ENCODE results near the gene DUSP28.

DUSP28 gene

DNA sequence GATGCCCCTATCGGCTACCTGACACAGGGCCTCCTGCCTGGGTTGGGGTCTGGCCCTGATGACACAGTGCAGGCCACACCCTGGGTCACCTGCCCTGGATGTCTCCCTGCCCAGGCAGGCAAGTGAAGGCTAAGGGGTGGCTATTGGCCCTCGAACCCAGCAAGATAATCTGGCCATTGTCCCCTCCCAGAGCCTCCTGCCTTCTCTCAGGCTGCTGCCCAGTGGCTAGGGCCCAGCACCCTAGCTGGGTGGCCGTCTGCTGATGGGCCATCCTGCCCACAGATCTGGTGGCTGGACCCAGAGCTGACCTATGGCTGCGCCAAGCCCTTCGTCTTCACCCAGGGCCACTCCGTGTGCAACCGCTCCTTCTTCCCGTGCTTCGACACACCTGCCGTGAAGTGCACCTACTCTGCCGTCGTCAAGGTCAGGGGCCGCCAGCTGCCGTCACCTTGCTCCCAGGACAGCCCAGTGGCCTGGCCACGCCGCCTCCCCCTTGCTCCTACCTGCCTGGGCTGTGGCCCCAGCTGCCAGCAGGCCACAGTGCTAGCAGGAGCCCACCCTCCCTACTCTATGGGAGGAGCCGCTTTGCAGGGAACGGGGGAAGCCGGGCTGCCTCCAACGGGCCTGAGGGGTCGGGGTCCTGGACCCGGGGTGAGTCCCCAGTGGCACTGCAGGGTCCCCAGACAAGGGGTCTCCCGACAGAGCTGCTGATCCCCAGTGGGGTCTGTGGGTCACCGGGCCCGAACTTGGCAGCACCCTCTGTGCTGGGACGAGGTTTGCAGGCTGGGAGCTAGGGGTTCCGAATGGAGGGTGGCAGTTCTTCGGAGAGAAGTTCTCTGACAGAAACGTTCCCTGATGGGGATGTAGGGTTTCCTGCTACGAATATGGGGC lies 12.2 kb downstream of the DUSP28 start:
- DNase-seq (ENCODE audit: low read depth in 2 of 2): no peak

DNA sequence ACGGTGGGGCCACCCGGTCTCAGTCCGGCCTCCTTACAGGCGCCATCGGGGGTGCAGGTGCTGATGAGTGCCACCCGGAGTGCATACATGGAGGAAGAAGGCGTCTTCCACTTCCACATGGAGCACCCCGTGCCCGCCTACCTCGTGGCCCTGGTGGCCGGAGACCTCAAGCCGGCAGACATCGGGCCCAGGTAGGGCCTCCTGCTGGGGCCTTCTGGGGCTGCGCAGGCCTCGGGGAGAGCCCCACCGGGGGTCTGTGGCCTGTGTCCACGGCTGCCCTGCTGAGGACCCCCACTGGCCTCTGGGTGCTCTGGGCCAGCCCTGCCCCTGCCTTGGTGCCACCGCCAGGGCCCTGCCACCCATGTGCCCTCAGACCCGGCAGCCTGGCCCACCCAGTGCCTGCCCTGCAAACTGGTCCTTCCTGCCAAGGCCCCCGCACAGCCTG lies 12.9 kb downstream of the DUSP28 start:
- DNase-seq (ENCODE audit: low read depth in 2 of 2): no peak

DNA sequence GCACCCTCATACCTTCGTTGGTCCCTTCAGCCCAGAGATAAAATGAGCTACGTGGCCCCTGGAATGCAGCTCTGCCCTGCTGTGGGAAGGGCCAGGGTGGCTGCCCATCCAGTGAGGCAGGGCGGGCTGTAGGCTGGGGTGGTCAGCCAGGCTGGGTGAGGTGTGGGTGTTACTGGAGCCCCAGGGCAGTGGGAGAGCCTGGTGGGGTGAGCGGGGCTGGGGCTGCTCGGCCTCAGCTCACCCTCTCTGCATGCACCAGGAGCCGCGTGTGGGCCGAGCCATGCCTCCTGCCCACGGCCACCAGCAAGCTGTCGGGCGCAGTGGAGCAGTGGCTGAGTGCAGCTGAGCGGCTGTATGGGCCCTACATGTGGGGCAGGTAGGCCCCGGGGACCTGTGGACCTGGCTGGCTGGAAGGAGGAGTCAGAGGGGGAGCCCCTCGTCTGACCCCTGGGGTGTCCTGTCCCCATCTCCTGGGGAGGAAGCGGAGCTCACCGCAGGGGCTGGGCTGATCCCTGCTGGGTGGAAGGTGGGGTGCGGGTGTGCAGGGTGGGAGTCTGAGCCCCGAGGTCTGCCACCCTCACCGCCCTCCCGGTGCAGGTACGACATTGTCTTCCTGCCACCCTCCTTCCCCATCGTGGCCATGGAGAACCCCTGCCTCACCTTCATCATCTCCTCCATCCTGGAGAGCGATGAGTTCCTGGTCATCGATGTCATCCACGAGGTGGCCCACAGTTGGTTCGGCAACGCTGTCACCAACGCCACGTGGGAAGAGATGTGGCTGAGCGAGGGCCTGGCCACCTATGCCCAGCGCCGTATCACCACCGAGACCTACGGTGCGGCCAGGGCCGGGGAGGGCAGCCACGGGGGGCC lies 13.6 kb downstream of the DUSP28 start:
- no peak for DNase-seq (ENCODE audit: low read depth in 2 of 2)

DNA sequence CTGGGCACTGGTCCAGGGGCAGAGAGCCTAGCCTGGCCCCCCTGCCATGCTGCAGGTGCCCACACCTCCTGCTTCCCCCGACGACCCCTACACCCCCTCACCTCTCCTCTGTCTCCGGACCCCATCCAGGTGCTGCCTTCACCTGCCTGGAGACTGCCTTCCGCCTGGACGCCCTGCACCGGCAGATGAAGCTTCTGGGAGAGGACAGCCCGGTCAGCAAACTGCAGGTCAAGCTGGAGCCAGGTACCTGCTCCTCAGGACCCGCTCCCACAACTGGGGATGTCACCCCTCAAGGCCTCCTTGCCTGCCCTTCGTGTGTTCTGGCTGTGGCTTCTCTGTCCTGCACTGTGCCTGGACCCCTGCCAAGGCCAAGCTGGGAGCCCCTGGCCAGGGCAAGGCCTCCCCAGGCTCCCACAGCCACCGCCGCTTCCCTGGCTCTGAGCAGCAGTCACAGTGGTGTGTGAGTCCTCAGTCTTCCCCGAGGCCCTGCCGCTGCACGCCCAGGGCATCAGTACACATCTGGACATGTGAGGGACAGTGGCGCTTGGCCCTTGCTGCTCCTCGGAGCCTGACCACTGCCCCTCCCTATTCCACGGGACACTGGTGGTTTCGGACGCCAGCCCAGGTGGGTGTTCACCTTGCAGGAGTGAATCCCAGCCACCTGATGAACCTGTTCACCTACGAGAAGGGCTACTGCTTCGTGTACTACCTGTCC lies 14.4 kb downstream of the DUSP28 start:
- DNase-seq (ENCODE audit: low read depth in 2 of 2): no peak

DNA sequence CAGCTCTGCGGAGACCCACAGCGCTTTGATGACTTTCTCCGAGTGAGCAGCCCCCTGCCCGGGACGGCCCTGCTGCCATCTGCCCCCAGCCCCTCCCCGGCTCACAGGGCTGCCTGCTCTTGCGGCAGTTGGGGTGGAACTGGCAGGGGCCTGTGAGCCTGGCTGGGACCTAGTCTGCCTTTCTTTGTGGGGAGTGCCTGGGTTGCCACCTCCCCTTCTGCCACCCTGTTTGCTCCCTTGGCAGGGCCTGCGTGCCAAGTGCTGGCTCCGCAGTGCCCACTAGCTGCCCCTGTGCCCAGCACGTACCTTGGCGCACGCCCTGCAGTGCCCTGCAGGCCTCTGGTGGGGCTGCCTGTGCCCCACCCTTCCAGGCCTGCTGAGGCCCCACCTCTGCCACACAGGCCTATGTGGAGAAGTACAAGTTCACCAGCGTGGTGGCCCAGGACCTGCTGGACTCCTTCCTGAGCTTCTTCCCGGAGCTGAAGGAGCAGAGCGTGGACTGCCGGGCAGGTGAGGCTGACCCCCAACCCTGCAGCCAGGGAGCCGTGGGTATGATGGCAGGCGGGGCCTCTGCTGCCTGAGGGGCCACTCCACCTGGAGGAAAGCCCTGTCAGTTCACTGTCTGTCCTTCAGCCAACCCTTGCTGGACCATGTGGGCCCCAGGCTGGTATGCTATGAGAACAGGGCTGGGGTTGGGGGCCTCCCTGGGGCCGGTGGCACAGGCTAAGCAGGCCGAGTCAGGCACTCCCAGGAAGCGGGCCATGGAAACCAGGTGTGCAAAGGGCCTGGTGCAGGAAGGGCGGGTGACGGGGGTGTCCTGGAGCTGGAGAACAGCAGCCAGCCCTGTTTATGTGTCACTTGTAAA lies 15.2 kb downstream of the DUSP28 start:
- no peak for DNase-seq (ENCODE audit: low read depth in 2 of 2)

DNA sequence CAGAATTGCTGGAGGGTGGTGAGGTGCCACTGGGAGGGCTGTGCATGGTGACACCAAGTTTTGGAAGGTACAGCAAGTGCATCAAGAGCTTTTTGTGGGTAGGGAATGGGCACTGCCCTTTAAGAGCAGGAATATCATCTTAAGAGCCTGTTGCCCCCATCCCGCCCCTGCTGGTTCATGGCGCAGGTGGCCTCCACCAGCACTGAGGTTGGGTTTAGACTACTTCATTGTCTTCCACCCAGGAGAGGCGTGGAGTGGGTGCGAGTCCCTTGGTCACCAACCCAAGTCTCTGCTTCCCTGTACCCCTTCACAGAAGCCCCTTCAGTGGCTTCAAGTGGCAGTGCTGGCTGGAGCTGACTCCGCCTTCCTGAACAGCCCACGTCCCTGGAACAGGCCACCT lies 15.9 kb downstream of the DUSP28 start:
- DNase-seq (ENCODE audit: low read depth in 2 of 2): no peak

DNA sequence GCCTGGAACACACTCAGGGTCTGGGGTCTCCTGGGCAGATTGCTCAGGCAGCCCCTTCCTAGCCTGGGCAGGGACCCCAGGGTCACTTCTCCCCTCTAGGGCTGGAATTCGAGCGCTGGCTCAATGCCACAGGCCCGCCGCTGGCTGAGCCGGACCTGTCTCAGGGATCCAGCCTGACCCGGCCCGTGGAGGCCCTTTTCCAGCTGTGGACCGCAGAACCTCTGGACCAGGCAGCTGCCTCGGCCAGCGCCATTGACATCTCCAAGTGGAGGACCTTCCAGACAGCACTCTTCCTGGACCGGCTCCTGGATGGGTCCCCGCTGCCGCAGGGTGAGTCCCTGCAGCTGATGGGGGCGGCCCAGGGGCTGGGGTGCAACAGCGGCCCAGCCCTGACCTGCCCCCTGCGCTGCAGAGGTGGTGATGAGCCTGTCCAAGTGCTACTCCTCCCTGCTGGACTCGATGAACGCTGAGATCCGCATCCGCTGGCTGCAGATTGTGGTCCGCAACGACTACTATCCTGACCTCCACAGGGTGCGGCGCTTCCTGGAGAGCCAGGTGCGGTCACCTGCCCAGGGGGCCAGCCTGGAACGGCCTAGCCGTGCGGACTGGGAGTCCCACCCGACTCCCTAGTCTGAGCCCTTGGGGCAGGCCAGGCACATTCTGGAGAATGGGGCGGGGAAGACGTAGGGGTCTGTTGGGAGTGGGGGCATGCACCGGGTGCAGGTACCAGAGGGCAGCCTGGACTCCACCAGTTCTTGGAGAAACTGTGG lies 16.5 kb downstream of the DUSP28 start:
- no peak for DNase-seq (ENCODE audit: low read depth in 2 of 2)

DNA sequence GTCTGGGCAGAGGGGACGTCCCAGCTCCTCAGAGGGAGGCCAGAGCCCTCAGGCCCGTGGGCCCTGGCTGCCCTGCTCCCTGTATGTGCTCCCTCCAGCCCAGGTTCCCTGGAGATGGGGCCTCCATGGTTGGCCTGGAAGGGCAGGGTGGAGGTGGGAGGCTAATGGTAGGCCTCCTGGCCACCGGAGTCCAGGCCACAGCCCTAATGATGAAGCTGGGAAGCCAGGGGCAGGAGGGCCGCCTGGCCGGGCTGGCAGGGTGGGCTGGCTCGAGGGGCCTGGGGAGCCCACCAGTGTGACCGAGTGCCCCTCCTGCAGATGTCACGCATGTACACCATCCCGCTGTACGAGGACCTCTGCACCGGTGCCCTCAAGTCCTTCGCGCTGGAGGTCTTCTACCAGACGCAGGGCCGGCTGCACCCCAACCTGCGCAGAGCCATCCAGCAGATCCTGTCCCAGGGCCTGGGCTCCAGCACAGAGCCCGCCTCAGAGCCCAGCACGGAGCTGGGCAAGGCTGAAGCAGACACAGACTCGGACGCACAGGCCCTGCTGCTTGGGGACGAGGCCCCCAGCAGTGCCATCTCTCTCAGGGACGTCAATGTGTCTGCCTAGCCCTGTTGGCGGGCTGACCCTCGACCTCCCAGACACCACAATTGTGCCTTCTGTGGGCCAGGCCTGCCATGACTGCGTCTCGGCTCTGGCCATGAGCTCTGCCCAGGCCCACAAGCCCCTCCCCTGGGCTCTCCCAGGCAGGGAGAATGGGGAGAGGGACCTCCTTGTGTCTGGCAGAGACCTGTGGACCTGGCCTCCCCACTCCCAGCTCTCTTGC lies 17.3 kb downstream of the DUSP28 start:
- DNase-seq (ENCODE audit: low read depth in 2 of 2): no peak

DNA sequence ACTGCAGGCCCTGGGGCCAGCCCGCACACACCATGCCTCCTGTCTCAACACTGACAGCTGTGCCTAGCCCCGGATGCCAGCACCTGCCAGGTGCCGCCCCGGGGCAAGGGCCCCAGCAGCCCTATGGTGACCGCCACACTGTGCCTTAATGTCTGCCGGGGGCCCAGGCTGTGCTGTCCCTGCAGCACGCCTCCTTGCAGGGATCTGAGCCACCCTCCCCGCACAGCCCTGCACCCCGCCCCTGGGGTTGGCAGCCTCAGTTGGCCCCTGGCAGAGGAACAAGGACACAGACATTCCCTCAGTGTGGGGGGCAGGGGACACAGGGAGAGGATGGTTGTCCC lies 17.9 kb downstream of the DUSP28 start:
- DNase-seq (ENCODE audit: low read depth in 2 of 2): no peak

DNA sequence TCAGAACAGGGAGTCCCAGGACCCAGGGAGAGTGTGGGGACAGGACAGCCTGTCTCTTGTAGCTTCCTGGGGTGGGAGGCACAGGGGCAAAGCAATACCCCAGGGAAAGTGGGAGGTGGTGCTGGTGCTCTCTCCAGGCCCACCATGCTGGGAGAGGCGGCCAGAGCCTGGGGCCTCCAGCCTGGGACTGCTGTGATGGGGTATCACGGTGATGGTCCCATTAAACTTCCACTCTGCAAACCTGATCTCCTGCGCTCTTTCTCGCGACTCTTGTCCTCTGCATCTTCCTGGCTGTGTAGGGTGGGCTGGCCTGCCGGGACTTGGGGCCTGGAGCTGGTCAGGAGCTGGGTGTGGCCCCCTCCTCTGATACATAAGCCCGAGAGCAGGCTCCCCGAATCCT lies 18.3 kb downstream of the DUSP28 start:
- DNase-seq (ENCODE audit: low read depth in 2 of 2): no peak

DNA sequence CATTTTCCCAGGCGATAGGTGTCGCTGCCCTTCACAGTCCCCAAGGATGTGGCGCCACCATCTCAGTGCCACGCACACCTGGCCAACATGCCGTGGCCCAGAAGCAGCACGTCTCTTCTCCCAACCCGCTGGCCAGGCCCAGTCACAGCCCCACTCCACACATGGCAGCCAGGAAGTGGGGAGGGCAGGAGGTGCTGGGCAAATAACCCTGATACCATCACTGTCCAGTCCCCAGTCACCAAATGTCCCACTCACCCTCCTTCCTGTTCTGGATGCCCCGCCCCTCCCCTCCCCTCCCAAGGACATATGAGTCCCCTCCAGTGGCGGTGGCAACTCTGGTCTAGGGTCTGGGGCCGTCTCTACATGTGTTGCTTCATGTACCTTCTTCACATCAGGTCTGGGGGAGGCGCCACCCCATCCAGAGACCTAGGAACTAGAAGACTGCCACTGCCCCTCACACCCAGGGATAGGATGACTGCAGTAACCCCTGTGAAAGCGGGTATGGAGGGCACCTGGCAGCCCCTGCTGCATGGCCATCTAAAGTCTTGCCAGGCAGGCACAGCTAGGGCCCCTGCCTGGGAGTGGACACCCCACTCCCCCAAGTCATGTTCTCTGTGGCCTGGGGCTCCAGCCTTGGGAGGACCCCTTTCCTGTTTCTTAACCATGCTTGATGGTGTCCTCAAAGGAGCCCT lies 19.1 kb downstream of the DUSP28 start:
- no peak for DNase-seq (ENCODE audit: low read depth in 2 of 2)

DNA sequence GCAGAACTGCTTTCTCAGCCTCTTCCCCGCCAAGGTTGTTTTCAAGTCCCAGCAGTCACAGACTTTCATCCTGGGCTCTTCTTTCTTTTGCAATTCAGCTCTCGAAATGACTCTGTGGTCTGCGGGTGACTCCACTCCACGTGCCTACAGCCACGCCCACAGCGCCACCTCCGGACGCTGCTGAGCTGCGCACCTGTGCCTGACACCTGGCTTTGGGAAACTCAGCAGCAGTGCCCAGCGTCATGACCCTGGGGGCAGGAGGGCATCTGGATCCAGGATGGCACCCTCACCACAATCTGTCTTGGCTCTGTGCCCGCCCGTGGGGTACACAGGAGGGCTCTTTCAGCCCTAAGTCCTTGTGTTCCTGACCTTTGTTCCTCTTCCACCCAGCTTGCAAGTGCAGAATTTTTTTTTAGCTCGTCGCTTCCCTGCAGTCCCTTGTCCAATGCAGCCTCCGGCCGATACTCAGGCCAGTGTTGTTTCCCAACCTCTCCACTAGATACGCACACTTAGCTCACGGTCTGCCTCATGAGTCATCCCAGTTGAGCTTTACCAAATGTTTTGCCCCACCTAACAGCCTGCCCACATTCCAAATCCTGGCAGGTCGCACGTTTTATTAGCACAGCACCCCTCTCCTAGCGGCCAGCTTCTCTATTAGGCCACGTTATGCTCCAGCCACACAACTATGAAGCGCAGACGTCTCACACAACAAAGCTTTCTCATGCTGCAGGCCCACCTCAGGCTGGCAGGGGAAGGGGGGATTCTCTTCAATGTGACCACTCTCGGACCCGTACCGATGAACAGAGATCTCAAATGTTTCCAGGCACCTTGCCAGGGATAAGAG lies 19.8 kb downstream of the DUSP28 start:
- DNase-seq (ENCODE audit: low read depth in 2 of 2): no peak

DNA sequence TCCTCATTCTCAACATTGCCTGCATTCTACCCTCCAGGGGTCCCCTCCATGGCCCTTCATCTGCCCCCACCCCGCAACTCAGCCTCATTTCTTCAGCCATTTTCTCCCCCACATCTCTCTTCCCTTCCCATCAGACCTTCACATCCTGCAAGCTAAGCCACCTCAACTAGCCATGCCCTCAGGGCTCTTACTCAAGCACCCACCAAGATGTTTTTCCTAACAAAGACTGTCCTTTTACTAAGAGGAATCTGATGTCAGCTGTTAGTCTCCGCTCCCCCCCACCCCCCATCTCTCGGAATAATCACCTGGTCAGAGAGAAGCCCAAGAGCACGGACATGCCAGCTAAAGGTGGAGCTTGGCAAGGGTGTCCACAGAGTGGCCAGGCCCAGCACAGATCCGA lies 21.7 kb downstream of the DUSP28 start:
- no peak for DNase-seq (ENCODE audit: low read depth in 2 of 2)

DNA sequence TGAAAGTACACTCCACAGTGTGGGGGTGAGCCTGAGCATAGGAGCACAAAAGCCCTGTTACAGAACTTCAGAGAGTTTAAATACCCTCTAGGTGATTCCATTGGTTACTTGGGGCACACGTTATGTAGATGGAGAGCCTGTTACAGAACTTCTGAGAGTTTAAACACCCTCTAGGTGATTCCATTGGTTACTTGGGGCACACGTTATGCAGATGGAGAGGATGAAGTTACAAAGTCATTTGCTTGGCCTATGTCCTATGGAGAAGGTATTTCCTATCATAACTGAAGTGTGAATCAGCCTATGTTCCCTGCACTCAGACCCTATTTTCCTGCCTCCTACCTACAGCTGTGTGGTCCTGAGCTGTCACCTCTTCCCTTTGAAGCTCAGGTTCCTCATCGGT lies 22.6 kb downstream of the DUSP28 start:
- no peak for DNase-seq (ENCODE audit: low read depth in 2 of 2)

DNA sequence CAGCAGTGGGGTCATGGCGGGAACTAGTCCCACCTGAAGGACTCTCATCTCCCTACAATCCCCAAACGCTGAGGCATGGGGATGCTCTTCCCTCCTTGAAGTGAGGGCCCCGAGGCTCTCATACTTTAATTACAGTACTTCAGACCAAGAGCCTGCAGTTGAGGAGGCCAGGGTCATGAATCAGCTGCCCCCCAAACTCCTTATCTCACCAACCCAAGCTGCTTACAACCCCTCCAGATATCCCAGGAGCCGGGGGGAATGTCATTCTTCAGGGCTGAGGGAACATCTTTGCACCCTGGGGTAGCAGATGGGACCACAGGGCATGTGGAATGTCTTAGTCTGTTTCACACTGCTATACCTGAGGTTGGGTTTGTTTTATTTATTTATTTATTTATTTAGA lies 23.6 kb downstream of the DUSP28 start:
- DNase-seq (ENCODE audit: low read depth in 2 of 2): no peak

DNA sequence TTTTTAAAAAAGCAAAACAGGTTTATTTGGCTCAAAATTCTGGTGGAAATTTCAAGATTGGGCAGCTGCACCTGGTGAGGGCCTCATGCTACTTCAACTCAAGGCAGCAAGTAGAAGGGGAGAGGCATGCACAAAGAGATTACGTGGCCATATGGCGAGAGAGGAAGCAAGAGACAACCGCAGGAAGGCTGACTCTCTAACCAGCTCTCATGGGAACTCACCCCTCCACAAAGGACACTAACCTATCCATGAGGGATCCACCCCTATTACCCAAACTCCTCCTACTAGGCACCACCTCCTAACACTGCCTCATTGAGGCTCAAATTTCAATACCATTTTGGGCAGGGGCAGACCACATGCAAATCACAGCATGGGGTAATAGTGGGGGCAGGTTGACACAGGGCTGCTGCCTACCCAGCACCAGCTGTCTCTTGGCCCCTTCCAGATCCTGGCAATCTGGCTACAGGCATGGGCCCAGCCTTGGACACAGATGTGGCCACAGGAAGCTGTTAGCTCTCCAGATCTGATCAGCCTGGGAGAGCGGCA lies 24.4 kb downstream of the DUSP28 start:
- no peak for DNase-seq (ENCODE audit: low read depth in 2 of 2)

DNA sequence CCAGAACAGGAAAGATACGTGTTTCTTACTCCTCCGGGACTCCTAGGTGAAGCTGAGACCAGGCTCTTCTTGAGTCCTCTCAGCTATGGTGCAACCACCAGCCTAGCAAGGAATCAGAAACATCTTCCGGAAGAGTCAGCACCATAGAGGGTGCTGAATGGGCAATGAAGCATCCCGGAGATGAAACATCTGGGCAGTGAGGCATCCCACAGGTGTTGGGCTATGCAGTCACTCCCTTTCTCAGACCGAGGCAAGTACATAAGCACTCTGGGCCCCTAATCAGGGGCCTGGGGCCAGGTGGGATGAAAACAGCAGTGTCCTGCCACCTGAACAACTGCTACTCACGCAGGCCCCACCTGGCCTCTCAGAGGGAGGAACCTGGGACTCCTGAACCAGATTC lies 24.9 kb downstream of the DUSP28 start:
- no peak for DNase-seq (ENCODE audit: low read depth in 2 of 2)

DNA sequence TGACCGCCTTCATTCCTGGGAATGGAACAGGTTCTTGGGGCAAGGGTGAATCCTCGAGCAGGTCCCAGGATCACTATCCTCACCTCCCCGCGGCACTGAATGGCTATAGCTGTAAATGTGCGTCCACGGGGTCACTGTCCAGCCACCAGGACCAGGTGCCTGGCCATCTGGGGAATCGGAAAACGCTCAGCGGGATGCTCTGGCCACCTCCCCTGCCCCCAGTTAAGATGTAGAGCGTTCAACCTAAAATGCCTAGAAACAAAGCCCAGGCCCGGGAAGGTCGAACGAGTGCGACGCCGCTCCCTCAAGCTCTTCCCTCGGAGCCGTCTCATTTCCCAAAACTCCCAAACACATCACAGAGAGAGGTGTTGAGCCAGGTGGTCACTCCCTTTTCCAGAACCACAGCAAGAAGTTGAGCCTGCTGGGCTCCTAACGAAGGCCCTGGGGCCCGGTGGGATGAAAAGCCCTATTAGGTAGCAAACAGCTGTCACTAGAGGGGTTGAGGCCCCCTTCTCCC lies 25.6 kb downstream of the DUSP28 start:
- DNase-seq (ENCODE audit: low read depth in 2 of 2): no peak

All from activated CD4-positive, alpha-beta T cell treated with anti-CD3 and anti-CD28 coated beads for 24 hours (primary cell).